GM12878 (cell line): ENCODE measurements around the gene TMEM272. TPM values are rescaled to one million over a fixed set of nuclear protein-coding genes. Genes with fewer than 3 reads are reported as not detected.

Experiments
- ASH2L ChIP-seq: fragments of 300-600, 200-600 bp; sonication (generic); IDR thresholded peaks from 2 replicates; pipeline ENCODE4 v1.6.1; 2017; ENCODE audit warnings: low read depth, mild to moderate bottlenecking, borderline replicate concordance
- ATF7 ChIP-seq: fragments of 450-650 bp; IDR thresholded peaks from 2 replicates; pipeline ENCODE4 v1.6.1; 2016; ENCODE audit warnings: low read depth, mild to moderate bottlenecking
- BRCA1 ChIP-seq: IDR thresholded peaks from 2 replicates; pipeline ENCODE4 v1.6.1; 2011; ENCODE audit warnings: low read depth, low read length, improper control_type of control experiment
- CEBPZ ChIP-seq: fragments of 150-350 bp; IDR thresholded peaks from 2 replicates; pipeline ENCODE4 v1.6.1; 2016; ENCODE audit warnings: low read depth, low read length
- CREM ChIP-seq: IDR thresholded peaks from 2 replicates; pipeline ENCODE4 v1.6.1; 2014; ENCODE audit warnings: antibody characterized with exemption, low read depth
- E2F4 ChIP-seq: IDR thresholded peaks from 2 replicates; pipeline ENCODE4 v1.6.1; 2012; ENCODE audit warnings: low read depth, low read length, improper control_type of control experiment
- FOXK2 ChIP-seq: fragments of 450-650 bp; IDR thresholded peaks from 2 replicates; pipeline ENCODE4 v1.6.1; 2017; ENCODE audit warnings: mild to moderate bottlenecking, moderate library complexity
- IRF3 ChIP-seq: fragments of 450-650 bp; IDR thresholded peaks from 2 replicates; pipeline ENCODE4 v1.6.1; 2014; ENCODE audit warnings: mild to moderate bottlenecking
- JUNB ChIP-seq: IDR thresholded peaks from 2 replicates; pipeline ENCODE4 v1.6.1; 2016; ENCODE audit warnings: antibody characterized with exemption, mild to moderate bottlenecking
- JUND ChIP-seq: IDR thresholded peaks from 2 replicates; pipeline ENCODE4 v1.6.1; 2012; ENCODE audit warnings: low read depth, mild to moderate bottlenecking, low read length, improper control_type of control experiment, moderate library complexity
- KAT2A ChIP-seq: conservative IDR thresholded peaks from 2 replicates; pipeline ENCODE4 v1.6.1; 2011; ENCODE audit warnings: low read depth, low read length; ENCODE audit not compliant: control insufficient read depth
- KLF5 ChIP-seq: fragments of 450-650 bp; IDR thresholded peaks from 2 replicates; pipeline ENCODE4 v1.6.1; 2014; ENCODE audit warnings: mild to moderate bottlenecking; ENCODE audit not compliant: partially characterized antibody
- MAX ChIP-seq: IDR thresholded peaks from 2 replicates; pipeline ENCODE4 v1.6.1; 2012; ENCODE audit warnings: low read depth, low read length, improper control_type of control experiment
- MEF2A ChIP-seq: IDR thresholded peaks from 2 replicates; pipeline ENCODE4 v1.6.1; 2011; ENCODE audit warnings: low read depth, mild to moderate bottlenecking, low read length, moderate library complexity; ENCODE audit not compliant: insufficient read depth
- NFIC ChIP-seq: IDR thresholded peaks from 2 replicates; pipeline ENCODE4 v1.6.1; 2012; ENCODE audit warnings: low read depth, mild to moderate bottlenecking, inconsistent platforms, low read length, moderate library complexity
- NFYB ChIP-seq: IDR thresholded peaks from 2 replicates; pipeline ENCODE4 v1.6.1; 2011; ENCODE audit warnings: low read depth, mild to moderate bottlenecking, low read length, improper control_type of control experiment, moderate library complexity; ENCODE audit not compliant: insufficient read depth
- NRF1 ChIP-seq: conservative IDR thresholded peaks from 2 replicates; pipeline ENCODE4 v1.6.1; 2011; ENCODE audit warnings: mild to moderate bottlenecking, low read depth, low read length, improper control_type of control experiment
- PAX5 ChIP-seq: IDR thresholded peaks from 2 replicates; pipeline ENCODE4 v1.6.1; 2011; ENCODE audit warnings: low read depth, low read length, borderline replicate concordance
- PAX8 ChIP-seq: fragments of 450-650 bp; IDR thresholded peaks from 2 replicates; pipeline ENCODE4 v1.6.1; 2017; ENCODE audit warnings: mild to moderate bottlenecking, moderate library complexity
- POLR2AphosphoS5 ChIP-seq: IDR thresholded peaks from 2 replicates; pipeline ENCODE4 v1.6.1; 2011; ENCODE audit warnings: mild to moderate bottlenecking, low read length, inconsistent platforms
- RBBP5 ChIP-seq: fragments of 200-600 bp; sonication (generic); conservative IDR thresholded peaks from 2 replicates; pipeline ENCODE4 v1.6.1; 2016
- SPI1 ChIP-seq: IDR thresholded peaks from 2 replicates; pipeline ENCODE4 v1.6.1; 2011; ENCODE audit warnings: low read depth, mild to moderate bottlenecking, low read length, moderate library complexity, borderline replicate concordance; ENCODE audit not compliant: insufficient read depth
- TAF1 ChIP-seq: IDR thresholded peaks from 2 replicates; pipeline ENCODE4 v1.6.1; 2011; ENCODE audit warnings: mild to moderate bottlenecking, low read depth, low read length, borderline replicate concordance
- TBL1XR1 ChIP-seq: IDR thresholded peaks from 2 replicates; pipeline ENCODE4 v1.6.1; 2012; ENCODE audit warnings: low read depth, low read length, improper control_type of control experiment
- YBX1 ChIP-seq: fragments of 450-650 bp; IDR thresholded peaks from 2 replicates; pipeline ENCODE4 v1.6.1; 2016; ENCODE audit warnings: antibody characterized with exemption
- ZNF274 ChIP-seq: IDR thresholded peaks from one replicate; pipeline ENCODE4 v1.8.0; 2011; ENCODE audit not compliant: insufficient read length, insufficient read depth
- polyA plus RNA-seq, 11 experiments: library from polyadenylated mRNA; depleted of rRNA in 4 of 11; unstranded in 6 of 11; stranded (reverse) in 5 of 11; fragments of >200 nt; fragmentation: Nextera tagmentation in 4 of 11; fragmentation: Illumina TruSeq in 1 of 11; extraction: Ambion mirVana in 4 of 11; extraction: Trizol in 1 of 11; gene quantifications; 1 replicate in 1 of 11; 2 replicates in 10 of 11; pipeline versions ENCODE4 v1.2.1 to v1.2.3, GENCODE V29; 2011 to 2016; ENCODE audit warnings: inconsistent platforms in 2 of 11, missing spikeins in 2 of 11, low read depth in 1 of 11
- total RNA-seq, 4 experiments: library from RNA; depleted of rRNA in 3 of 4; stranded (reverse); fragments of >200 nt in 3 of 4; fragmentation: Illumina TruSeq in 1 of 4; extraction: Trizol in 1 of 4; gene quantifications; 2 replicates each; pipeline versions ENCODE4 v1.2.1 to v1.2.3, GENCODE V29; 2013 to 2021

The TMEM272 gene
- total and polyA plus RNA-seq, 10 of the 15 experiments (the other 5 are each of a cell fraction or from before 2014, with no cell fraction given), result 0.01 to 0.04 TPM; not detected in 8

- TF ChIP-seq CREM, result no peak; the same call in 1 of the 2 replicates
- TF ChIP-seq NFYB, result no peak
- TF ChIP-seq SPI1, result peak; percentile 49
- TF ChIP-seq PAX5, result 0 out of 2 replicates have a peak, but pooled peaks have one; percentile 6
- TF ChIP-seq CEBPZ, result no peak
- TF ChIP-seq RBBP5, result no peak; the same call in 1 of the 2 replicates
- 0 out of 2 replicates have a peak, but pooled peaks have one; percentile 12 for TF ChIP-seq TAF1
- no peak for TF ChIP-seq KLF5
- TF ChIP-seq MAX, result no peak
- no peak for TF ChIP-seq PAX8
- no peak for TF ChIP-seq NRF1
- no peak for TF ChIP-seq TBL1XR1
- no peak for TF ChIP-seq JUND
- TF ChIP-seq BRCA1, result no peak
- TF ChIP-seq POLR2AphosphoS5, result peak; percentile 78
- 0 out of 2 replicates have a peak, but pooled peaks have one; percentile 54 for TF ChIP-seq MEF2A
- TF ChIP-seq IRF3, result no peak
- no peak for TF ChIP-seq E2F4
- TF ChIP-seq ASH2L, result no peak
- TF ChIP-seq NFIC, result peak; percentile 50; the same call in 1 of the 2 replicates
- no peak for TF ChIP-seq FOXK2
- TF ChIP-seq ATF7, result peak; percentile 25; the same call in 1 of the 2 replicates
- peak; percentile 25; the same call in 1 of the 2 replicates for TF ChIP-seq JUNB
- TF ChIP-seq KAT2A, result no peak
- no peak for TF ChIP-seq ZNF274
- TF ChIP-seq YBX1, result no peak
Measured at GRCh38 chr13:51764184-51765141, 80.5 kb downstream of the TMEM272 start (continued).
